ENCODE measurements around the gene NUAK1. TPM values are rescaled to one million over a fixed set of nuclear protein-coding genes. Genes with fewer than 3 reads are reported as not detected.

NUAK1 gene
- total and polyA plus RNA-seq, 2 experiments from 2014 or later: 5.4 to 16.9 TPM

- Mint-ChIP-seq H3K36me3 (ENCODE audit: low read depth) (no peaks in the 10 kb centered on the region; the same call in 2 of the 3 replicates), H3K9me3 (no peaks in the 10 kb centered on the region), H3K4me1 (peaks cover 88% of the 10 kb centered on the region), H3K27me3 (ENCODE audit: insufficient read depth, low read depth, poor library complexity) (peaks cover 6% of the 10 kb centered on the region), H3K27ac (peak overlapping the region; percentile 88), H3K4me3 (no peak overlapping the region)
- DNase-seq (ENCODE audit: low spot score): no peak
- Histone ChIP-seq H3K27me3 (ENCODE audit: insufficient read depth) (no peaks in the 10 kb centered on the region), H3K9me2 (ENCODE audit: insufficient read depth) (no peaks in the 10 kb centered on the region), H3K79me2 (replicated peaks; ENCODE audit: insufficient read depth) (peaks cover 90% of the 10 kb centered on the region), H3K27ac (ENCODE audit: low read depth) (peak overlapping the region; percentile 88), H3K4me2 (peak overlapping the region; percentile 24), H4K20me1 (replicated peaks; ENCODE audit: insufficient read depth) (0 out of 2 replicates have a peak, but pooled peaks cover 4% of the 10 kb centered on the region), H3K4me1 (ENCODE audit: insufficient read depth) (peaks cover 79% of the 10 kb centered on the region), H3K4me3 (no peak overlapping the region), H3K36me3 (ENCODE audit: insufficient read depth) (no peaks in the 10 kb centered on the region), H3F3A (replicated peaks; ENCODE audit: low read depth) (no peaks in the 10 kb centered on the region; the same call in 1 of the 2 replicates), H2AFZ (no peak overlapping the region)
- no peak for TF ChIP-seq POLR2AphosphoS5 (IDR thresholded peaks at IDR 0.05; ENCODE audit: low read depth)
- no peak for TF ChIP-seq CREB1 (CRISPR knock-in tag; IDR thresholded peaks at IDR 0.05; ENCODE audit: low read depth)
- TF ChIP-seq ZNF114 (CRISPR knock-in tag; IDR thresholded peaks at IDR 0.05): no peak
- TF ChIP-seq REST (IDR thresholded peaks at IDR 0.05; ENCODE audit: unreplicated experiment): no peak
- no peak for TF ChIP-seq ETS1 (IDR thresholded peaks at IDR 0.05)
- no peak for TF ChIP-seq CTCF (conservative IDR thresholded peaks at IDR 0.05; ENCODE audit: low read depth in 2 of 2)
- no peak for TF ChIP-seq JUNB (IDR thresholded peaks at IDR 0.05; ENCODE audit: unreplicated experiment)
- TF ChIP-seq NANOG (IDR thresholded peaks at IDR 0.05; ENCODE audit: borderline replicate concordance): no peak
- TF ChIP-seq EZH2phosphoT487 (IDR thresholded peaks at IDR 0.05; ENCODE audit: unreplicated experiment): no peak
- TF ChIP-seq EZH2 (IDR thresholded peaks at IDR 0.05; ENCODE audit: low read depth, unreplicated experiment): no peak
- TF ChIP-seq ZNF331 (CRISPR knock-in tag; IDR thresholded peaks at IDR 0.05; ENCODE audit: low read depth): no peak
- ATAC-seq: no peak
Measured at GRCh38 chr12:106110626-106111300, 28.0 kb downstream of the NUAK1 start.

All from GM23338 (cell line).